Fibroblast of the aortic adventitia (primary cell): ENCODE measurements around the gene ST6GAL2. TPM values are rescaled to one million over a fixed set of nuclear protein-coding genes. Genes with fewer than 3 reads are reported as not detected.

Experiments used
- DNase-seq: peaks from one replicate; pipeline ENCODE4 v3.0.0-alpha.2; 2010; ENCODE audit warnings: low read depth
- H3K4me3 ChIP-seq: 2 replicates; pipeline ENCODE4 v1.5.1; 2011; ENCODE audit warnings: low read depth, mild to moderate bottlenecking, control low read depth, low read length, moderate library complexity
- total RNA-seq: library from RNA; depleted of rRNA; stranded (reverse); fragments of >200 nt; gene quantifications from 2 replicates; pipeline ENCODE4 v1.2.3, GENCODE V29; 2012; ENCODE audit warnings: low replicate concordance
- TF ChIP-seq, protein P1 (sequence below): IDR thresholded peaks from 2 replicates; pipeline ENCODE4 v1.5.1; 2011; ENCODE audit warnings: mild to moderate bottlenecking, low read length, control low read depth, inconsistent platforms; ENCODE audit not compliant: insufficient read depth

The ST6GAL2 gene, protein sequence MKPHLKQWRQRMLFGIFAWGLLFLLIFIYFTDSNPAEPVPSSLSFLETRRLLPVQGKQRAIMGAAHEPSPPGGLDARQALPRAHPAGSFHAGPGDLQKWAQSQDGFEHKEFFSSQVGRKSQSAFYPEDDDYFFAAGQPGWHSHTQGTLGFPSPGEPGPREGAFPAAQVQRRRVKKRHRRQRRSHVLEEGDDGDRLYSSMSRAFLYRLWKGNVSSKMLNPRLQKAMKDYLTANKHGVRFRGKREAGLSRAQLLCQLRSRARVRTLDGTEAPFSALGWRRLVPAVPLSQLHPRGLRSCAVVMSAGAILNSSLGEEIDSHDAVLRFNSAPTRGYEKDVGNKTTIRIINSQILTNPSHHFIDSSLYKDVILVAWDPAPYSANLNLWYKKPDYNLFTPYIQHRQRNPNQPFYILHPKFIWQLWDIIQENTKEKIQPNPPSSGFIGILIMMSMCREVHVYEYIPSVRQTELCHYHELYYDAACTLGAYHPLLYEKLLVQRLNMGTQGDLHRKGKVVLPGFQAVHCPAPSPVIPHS
- 0.09 and 0.16 TPM in 2 replicates for total RNA-seq

DNA sequence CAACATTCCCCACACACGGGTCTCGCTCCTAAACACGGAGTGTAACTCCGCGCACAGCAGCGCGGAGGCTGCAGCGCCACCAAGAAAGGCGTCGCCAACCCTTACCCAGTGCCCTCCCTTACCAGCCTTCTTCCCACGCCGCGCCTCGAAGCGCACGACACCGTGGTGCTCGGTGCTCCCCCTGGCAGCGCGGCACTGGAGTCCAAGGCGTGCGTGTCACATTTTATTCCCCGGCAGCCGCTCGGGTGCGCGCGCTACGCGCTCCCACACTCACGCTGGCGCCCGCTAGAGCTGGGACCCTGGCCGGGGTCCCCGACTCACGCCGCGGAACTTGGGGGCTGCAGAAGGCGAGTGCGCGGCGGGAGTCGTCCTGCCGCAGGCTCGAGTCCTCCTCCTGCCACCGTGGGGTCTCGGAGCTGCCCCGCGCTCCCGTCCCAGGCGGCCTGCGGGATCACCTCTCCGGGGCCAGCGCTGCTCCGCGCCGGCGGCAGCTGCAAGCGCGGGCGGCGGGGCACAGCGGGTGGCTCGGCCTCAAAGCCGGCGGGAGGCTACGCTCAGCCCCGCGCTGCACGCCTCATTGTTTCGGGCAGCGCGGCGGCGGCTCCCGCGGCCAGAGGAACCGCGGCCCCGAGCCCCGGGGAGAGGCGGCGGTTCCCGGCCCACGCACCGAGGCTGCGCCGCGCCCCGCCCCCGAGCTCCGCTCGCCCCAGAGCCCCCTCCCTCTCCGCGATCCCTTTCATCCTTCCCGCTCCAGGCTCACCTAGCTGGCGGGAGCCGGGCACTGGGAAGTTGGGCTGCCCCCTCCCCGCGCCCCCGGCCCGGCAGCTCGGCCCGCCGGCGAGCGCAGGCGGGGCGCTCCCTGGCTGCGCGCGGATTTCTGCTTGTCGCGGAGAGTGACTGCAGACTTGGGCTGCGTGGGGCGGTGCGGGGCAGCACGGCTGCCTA is at the start of gene ST6GAL2:
ST6GAL2 (minus strand) TSS at position 197 of the 945 bp plus-strand sequence. CDS start 42,190 bp downstream, outside the sequence.
- TF ChIP-seq, protein P1, sequence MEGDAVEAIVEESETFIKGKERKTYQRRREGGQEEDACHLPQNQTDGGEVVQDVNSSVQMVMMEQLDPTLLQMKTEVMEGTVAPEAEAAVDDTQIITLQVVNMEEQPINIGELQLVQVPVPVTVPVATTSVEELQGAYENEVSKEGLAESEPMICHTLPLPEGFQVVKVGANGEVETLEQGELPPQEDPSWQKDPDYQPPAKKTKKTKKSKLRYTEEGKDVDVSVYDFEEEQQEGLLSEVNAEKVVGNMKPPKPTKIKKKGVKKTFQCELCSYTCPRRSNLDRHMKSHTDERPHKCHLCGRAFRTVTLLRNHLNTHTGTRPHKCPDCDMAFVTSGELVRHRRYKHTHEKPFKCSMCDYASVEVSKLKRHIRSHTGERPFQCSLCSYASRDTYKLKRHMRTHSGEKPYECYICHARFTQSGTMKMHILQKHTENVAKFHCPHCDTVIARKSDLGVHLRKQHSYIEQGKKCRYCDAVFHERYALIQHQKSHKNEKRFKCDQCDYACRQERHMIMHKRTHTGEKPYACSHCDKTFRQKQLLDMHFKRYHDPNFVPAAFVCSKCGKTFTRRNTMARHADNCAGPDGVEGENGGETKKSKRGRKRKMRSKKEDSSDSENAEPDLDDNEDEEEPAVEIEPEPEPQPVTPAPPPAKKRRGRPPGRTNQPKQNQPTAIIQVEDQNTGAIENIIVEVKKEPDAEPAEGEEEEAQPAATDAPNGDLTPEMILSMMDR = no peak
- DNase-seq = no peak
- peak within 1 kb of the TSS; percentile 47 for H3K4me3 ChIP-seq

GRCh38 chr2:106932644-106933043 is 46.7 kb upstream of the ST6GAL2 start:
- DNase-seq = no peak
- TF ChIP-seq, protein P1 = no peak
- no peak overlapping the region for H3K4me3 ChIP-seq

- DNase-seq = no peak
- H3K4me3 ChIP-seq = no peak overlapping the region
- TF ChIP-seq, protein P1 = no peak
Observed at GRCh38 chr2:106931717-106932335, 45.9 kb upstream of the ST6GAL2 start.

DNA sequence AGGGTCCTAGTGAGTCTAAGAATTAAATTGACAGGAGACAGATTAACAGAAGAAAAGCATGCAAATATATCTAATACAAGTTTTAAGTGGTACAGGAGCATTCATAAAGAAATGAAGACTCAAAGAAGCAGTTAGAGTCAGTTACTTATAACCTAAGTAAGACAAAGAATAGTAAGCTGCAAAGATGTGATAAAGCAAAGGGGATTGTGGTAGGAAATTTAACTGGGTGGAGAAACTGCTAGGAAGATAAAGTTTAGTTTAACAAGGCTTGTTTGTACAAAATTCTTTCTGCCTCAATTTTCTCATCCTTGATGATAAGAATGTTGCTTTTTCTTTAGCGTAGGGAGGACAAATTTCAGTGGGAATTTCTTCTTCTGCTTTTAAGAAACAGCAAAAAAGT is 35.5 kb upstream of the ST6GAL2 start:
- TF ChIP-seq, protein P1 = no peak
- DNase-seq = no peak
- H3K4me3 ChIP-seq = no peak overlapping the region

- no peak overlapping the region for H3K4me3 ChIP-seq
- no peak for DNase-seq
- TF ChIP-seq, protein P1 = no peak
Observed at GRCh38 chr2:106919012-106919411, 33.0 kb upstream of the ST6GAL2 start.

GRCh38 chr2:106904242-106904641 is 18.3 kb upstream of the ST6GAL2 start:
- TF ChIP-seq, protein P1 = no peak
- no peak for DNase-seq
- no peak overlapping the region for H3K4me3 ChIP-seq
